Transverse colon (tissue), 4 donors: ENCODE results near the gene KRTAP5-1.

Source experiments
- CTCF ChIP-seq, 5 experiments: fragments of 200-600 bp in 3 of 5; fragments of 450-650 bp in 2 of 5; sonication (generic) in 3 of 5; IDR thresholded peaks; 1 replicate in 2 of 5; 2 replicates in 3 of 5; pipeline ENCODE4 v1.5.1; 2016 to 2017; ENCODE audit warnings: antibody characterized with exemption in 5 of 5, inconsistent platforms in 3 of 5, mild to moderate bottlenecking in 2 of 5, moderate library complexity in 1 of 5
- POLR2A ChIP-seq: fragments of 450-650 bp; IDR thresholded peaks from one replicate; pipeline ENCODE4 v1.6.1; 2016; ENCODE audit warnings: antibody characterized with exemption, mild to moderate bottlenecking, moderate library complexity
- POLR2AphosphoS5 ChIP-seq, 3 donors: sonication (generic); formaldehyde crosslinking; IDR thresholded peaks; one replicate each; pipeline ENCODE4 v1.6.1; 2016; ENCODE audit warnings: antibody characterized with exemption in 3 of 3

- TF ChIP-seq CTCF (IDR thresholded peaks at IDR 0.05) (no peak), POLR2A (no peak), POLR2AphosphoS5 (IDR thresholded peaks at IDR 0.05) (no peak)
These were observed 35.4 kb downstream of the KRTAP5-1 start for GRCh38 chr11:1549338-1550330.
